OCI-LY3 (cell line): ENCODE results near the gene PLP2.
"Not testable (repeated sequence)": the region's sequence is repeated elsewhere in the genome, so short reads cannot be mapped to it uniquely, and the experiment has no call there.

Source experiments
- H2AFZ ChIP-seq: fragments of 200-600, 300-600 bp; shearing (Covaris generic); 2 replicates; pipeline ENCODE4 v1.6.0; 2014; ENCODE audit warnings: antibody characterized with exemption, low read depth, low read length
- H3K27ac ChIP-seq: fragments of 200-600, 300-600 bp; sonication (generic); 2 replicates; pipeline ENCODE4 v1.5.1; 2014; ENCODE audit warnings: mild to moderate bottlenecking, low read length, moderate library complexity, mixed read lengths
- H3K27me3 ChIP-seq: fragments of 200-600, 300-600 bp; sonication (generic); 2 replicates; pipeline ENCODE4 v1.6.1; 2014; ENCODE audit warnings: low read depth, low read length, mixed read lengths
- H3K36me3 ChIP-seq: fragments of 200-600, 300-600 bp; sonication (generic); replicated peaks from 2 replicates; pipeline ENCODE3; 2014; ENCODE audit warnings: low read depth, low read length, mixed read lengths
- H3K4me1 ChIP-seq: fragments of 300-600, 200-600 bp; sonication (generic); 2 replicates; pipeline ENCODE4 v1.6.1; 2014; ENCODE audit warnings: low read length, mixed read lengths
- H3K4me2 ChIP-seq: fragments of 200-600, 300-600 bp; sonication (generic); 2 replicates; pipeline ENCODE4 v1.6.1; 2014; ENCODE audit warnings: low read length, mixed read lengths
- H3K4me3 ChIP-seq: fragments of 300-600, 200-600 bp; sonication (generic); 2 replicates; pipeline ENCODE4 v1.5.1; 2014; ENCODE audit warnings: antibody characterized with exemption, mild to moderate bottlenecking, low read length, moderate library complexity
- H3K79me2 ChIP-seq: fragments of 300-600, 200-600 bp; shearing (Covaris generic); 2 replicates; pipeline ENCODE4 v1.6.1; 2014; ENCODE audit warnings: mild to moderate bottlenecking, low read length, mixed read lengths
- H3K9ac ChIP-seq: fragments of 300-600, 200-600 bp; shearing (Covaris generic); 2 replicates; pipeline ENCODE4 v1.6.0; 2014; ENCODE audit warnings: mild to moderate bottlenecking, low read length, moderate library complexity
- H3K9me3 ChIP-seq: fragments of 200-600, 300-600 bp; shearing (Covaris generic); 2 replicates; pipeline ENCODE4 v1.6.1; 2014; ENCODE audit warnings: low read length, mixed read lengths; ENCODE audit not compliant: insufficient read depth
- H4K20me1 ChIP-seq: fragments of 200-600, 300-600 bp; sonication (generic); 2 replicates; pipeline ENCODE4 v1.6.1; 2016; ENCODE audit warnings: low read length, mixed read lengths; ENCODE audit not compliant: insufficient read depth
- EZH2phosphoT487 ChIP-seq: fragments of 200-600 bp; shearing (Covaris generic); IDR thresholded peaks from 2 replicates; pipeline ENCODE4 v1.6.1; 2018; ENCODE audit warnings: antibody characterized with exemption, mixed run types, low read depth
- TF ChIP-seq, protein P1 (sequence below): fragments of 200-600, 300-600 bp; sonication (generic); IDR thresholded peaks from 2 replicates; pipeline ENCODE4 v1.5.1; 2014; ENCODE audit warnings: antibody characterized with exemption, low read length, low read depth

PLP2 gene

DNA sequence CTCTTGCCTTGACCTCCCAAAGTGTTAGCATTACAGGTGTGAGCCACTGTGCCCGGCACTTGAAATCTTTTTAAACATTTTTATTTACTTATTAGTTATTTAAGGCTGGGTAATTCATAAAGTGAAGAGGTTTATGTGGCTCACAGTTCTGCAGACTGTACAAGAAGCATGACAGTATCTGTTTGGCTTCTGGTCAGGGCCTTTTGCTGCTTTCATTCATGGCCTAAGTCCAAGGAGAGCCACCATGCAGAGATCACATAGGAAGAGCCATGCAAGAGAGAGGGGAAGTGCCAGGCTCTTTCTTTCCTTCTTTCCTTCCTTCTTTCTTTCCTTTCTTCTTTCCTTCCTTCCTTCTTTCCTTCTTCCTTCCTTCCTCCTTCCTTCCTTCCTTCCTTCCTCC lies 37.9 kb upstream of the PLP2 start:
- H3K4me2 ChIP-seq, result no peak overlapping the region
- H2AFZ ChIP-seq, result no peak overlapping the region
- no peak overlapping the region for H3K9ac ChIP-seq
- TF ChIP-seq, protein P1, sequence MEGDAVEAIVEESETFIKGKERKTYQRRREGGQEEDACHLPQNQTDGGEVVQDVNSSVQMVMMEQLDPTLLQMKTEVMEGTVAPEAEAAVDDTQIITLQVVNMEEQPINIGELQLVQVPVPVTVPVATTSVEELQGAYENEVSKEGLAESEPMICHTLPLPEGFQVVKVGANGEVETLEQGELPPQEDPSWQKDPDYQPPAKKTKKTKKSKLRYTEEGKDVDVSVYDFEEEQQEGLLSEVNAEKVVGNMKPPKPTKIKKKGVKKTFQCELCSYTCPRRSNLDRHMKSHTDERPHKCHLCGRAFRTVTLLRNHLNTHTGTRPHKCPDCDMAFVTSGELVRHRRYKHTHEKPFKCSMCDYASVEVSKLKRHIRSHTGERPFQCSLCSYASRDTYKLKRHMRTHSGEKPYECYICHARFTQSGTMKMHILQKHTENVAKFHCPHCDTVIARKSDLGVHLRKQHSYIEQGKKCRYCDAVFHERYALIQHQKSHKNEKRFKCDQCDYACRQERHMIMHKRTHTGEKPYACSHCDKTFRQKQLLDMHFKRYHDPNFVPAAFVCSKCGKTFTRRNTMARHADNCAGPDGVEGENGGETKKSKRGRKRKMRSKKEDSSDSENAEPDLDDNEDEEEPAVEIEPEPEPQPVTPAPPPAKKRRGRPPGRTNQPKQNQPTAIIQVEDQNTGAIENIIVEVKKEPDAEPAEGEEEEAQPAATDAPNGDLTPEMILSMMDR, result no peak
- no peak for TF ChIP-seq EZH2phosphoT487
- H3K4me3 ChIP-seq, result no peak overlapping the region
- no peaks in the 10 kb centered on the region for H3K27me3 ChIP-seq
- H3K27ac ChIP-seq, result no peak overlapping the region
- H3K4me1 ChIP-seq, result no peaks in the 10 kb centered on the region; the same call in 1 of the 2 replicates
- H4K20me1 ChIP-seq, result no peaks in the 10 kb centered on the region
- H3K79me2 ChIP-seq, result no peaks in the 10 kb centered on the region
- H3K36me3 ChIP-seq, result no peaks in the 10 kb centered on the region
- H3K9me3 ChIP-seq, result no peaks in the 10 kb centered on the region

DNA sequence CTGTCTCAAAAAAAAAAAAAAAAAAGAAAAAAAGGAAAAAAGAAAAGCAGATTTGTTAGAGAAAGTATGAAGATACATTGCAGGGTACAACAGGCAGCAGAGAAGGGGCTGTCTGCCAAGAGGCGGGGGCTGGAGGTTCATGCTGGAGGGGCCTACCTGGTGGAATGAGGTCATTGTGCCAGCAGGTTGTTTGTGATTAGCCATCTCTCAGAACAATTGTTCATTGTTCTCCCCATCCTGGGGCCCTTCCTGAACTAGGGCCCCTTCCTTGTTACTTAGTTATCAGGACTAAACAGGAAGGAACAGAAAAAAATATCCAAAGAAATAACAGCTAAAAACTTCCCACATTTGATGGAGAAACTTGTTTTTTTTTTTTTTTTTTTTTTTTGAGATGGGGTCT lies 34.2 kb upstream of the PLP2 start:
- Histone ChIP-seq H3K9me3 (peaks cover 18% of the 10 kb centered on the region; the same call in 1 of the 2 replicates), H3K36me3 (no peaks in the 10 kb centered on the region), H3K79me2 (no peaks in the 10 kb centered on the region), H3K4me2 (no peak overlapping the region), H4K20me1 (no peaks in the 10 kb centered on the region), H3K27ac (no peak overlapping the region), H2AFZ (no peak overlapping the region), H3K27me3 (no peaks in the 10 kb centered on the region), H3K4me3 (no peak overlapping the region), H3K4me1 (no peaks in the 10 kb centered on the region), H3K9ac (no peak overlapping the region)
- TF ChIP-seq, protein P1, result no peak
- TF ChIP-seq EZH2phosphoT487, result no peak

DNA sequence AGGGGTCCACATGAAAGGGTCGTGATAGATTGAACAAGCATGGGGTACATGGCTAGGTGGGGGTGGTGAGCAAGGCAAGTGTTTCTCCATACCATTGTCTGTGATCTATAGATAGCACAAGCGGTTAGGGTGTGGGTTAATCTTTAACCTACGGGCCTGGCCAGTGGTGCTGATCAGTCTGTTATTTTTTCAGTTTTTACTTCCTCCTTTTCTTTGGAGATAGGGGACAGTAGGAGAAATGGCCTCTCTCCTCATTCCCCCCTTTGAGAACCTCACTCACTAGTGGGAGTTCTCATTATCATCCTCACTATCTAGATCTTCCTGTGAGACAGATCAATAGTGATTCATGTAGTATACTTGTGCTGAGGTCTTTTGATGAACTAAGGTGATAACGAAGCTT lies 32.0 kb upstream of the PLP2 start:
- Histone ChIP-seq H3K4me1 (no peaks in the 10 kb centered on the region), H3K9ac (no peak overlapping the region), H2AFZ (no peak overlapping the region), H3K36me3 (no peaks in the 10 kb centered on the region), H3K27me3 (no peaks in the 10 kb centered on the region), H3K79me2 (no peaks in the 10 kb centered on the region), H3K27ac (no peak overlapping the region), H3K9me3 (peaks cover 18% of the 10 kb centered on the region; the same call in 1 of the 2 replicates), H3K4me2 (no peak overlapping the region), H3K4me3 (no peak overlapping the region), H4K20me1 (no peaks in the 10 kb centered on the region)
- TF ChIP-seq, protein P1, result no peak
- no peak for TF ChIP-seq EZH2phosphoT487

DNA sequence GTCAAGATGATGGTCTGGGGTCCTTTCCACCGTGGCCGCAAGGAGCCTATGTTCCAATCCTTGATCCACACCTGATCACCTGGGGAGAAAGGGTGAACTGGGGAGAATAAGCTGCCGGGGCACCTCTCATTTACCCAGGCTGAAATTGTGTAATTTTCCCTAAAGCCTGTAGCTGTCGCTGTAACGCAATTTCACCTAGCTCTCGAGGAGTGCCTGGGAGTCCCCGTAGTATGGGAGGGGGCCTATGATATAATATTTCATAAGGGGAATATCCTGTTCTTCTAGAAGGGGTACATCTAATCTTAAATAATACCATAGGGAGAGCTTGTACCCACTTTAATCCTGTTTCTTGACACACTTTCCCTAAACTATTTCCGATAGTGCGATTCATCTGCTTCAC lies 29.4 kb upstream of the PLP2 start:
- not testable (repeated sequence) for H3K4me1 ChIP-seq, H3K27me3 ChIP-seq, H3K9ac ChIP-seq, H4K20me1 ChIP-seq, H3K4me2 ChIP-seq, H3K4me3 ChIP-seq, H2AFZ ChIP-seq, H3K36me3 ChIP-seq, H3K79me2 ChIP-seq, H3K27ac ChIP-seq
- TF ChIP-seq, protein P1, result peak; percentile 15
- peaks cover 18% of the 10 kb centered on the region; the same call in 1 of the 2 replicates for H3K9me3 ChIP-seq

DNA sequence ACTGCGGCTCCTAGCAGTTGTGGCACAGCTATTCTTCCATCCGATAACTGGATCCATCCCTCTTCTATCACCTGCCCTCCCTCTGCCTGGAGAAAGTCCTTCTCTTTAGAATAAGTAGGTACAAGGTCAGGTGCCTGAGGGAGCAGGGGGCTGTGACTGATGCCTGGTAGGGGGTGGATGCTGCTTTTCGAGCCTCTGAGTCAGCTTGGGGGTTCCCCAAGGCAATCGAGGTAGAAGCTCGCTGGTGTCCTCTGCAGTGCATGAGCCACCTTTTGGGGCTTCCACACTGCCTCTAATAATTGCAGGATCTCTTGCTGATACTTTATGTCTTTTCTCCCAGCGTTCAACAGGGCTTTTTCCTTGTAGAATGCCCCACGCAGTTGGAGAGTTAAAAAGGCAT lies 28.5 kb upstream of the PLP2 start:
- not testable (repeated sequence) for H3K4me2 ChIP-seq, H3K79me2 ChIP-seq, H3K4me3 ChIP-seq, H4K20me1 ChIP-seq, H3K4me1 ChIP-seq, H3K9ac ChIP-seq, H2AFZ ChIP-seq, H3K27ac ChIP-seq, H3K27me3 ChIP-seq, H3K36me3 ChIP-seq
- H3K9me3 ChIP-seq, result peaks cover 18% of the 10 kb centered on the region; the same call in 1 of the 2 replicates
